Muscle of back (tissue), 11 donors: Measurements from ENCODE around the gene PTPRN2. TPM values are rescaled to one million over a fixed set of nuclear protein-coding genes. Genes with fewer than 3 reads are reported as not detected.

Experiments used
- DNase-seq, 3 donors: peaks; one replicate each; pipeline versions ENCODE4 v3.0.0 to v3.0.0-alpha.2; 2013
- polyA plus RNA-seq, 10 donors: library from polyadenylated mRNA; unstranded; fragments of 120-200 nt; gene quantifications; one replicate each; pipeline ENCODE4 v1.2.1, GENCODE V29; 2013; ENCODE audit not compliant: insufficient read length in 10 of 10

Gene PTPRN2
- polyA plus RNA-seq, 10 donors = 1.8 to 3.1 (median 2.1) TPM

DNA sequence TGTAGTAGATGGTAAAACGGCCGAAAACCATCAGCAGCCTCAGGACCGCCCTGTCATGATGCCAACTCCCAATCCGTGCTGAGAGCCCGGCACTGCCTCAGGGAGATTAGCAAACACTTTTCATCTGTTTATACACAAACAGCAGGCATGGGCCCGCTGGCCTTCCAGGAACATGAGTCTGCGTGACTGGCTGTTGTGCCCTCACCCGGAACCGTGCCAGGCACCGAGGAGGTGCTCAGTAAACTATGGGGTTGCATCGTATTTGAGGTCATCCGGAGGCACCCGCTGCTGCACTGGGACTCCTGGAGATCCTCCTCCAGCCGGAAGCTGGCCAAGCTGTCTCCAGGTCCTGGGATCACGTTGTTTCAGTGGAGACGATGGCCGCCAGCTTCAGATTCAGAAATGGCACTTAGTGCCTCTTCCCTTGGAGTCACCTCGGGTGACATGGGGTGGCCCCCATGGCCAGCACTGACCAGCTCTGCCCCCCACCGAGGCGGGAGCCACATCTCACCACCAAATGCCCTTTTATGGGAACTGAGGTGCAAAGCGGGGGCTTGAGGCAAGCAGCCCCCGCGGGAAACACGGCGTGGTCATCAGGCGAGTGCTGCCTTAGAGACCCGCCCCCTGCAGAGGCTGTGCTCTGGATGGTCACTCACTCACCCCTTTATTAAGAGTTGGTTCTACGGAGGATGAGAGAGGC is 585.9 kb downstream of the PTPRN2 start:
- DNase-seq = no peak

DNA sequence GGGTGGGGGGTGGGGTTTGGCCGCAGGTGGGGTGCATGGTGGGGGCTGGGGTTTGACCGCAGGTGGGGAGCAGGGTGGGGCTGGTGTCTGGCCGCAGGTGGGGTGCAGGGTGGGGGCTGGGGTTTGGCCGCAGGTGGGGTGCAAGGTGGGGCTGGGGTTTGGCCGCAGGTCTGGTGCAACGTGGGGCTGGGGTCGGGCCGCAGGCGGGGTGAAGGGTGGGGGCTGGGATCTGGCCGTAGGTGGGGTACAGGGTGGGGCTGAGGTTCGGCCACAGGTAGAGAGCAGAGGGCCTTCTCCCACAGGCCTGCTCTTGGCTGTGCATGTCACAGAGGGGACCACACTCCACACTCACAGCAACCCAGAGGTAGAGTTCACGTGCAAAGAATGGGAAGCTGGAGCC is 586.6 kb downstream of the PTPRN2 start:
- no peak for DNase-seq

DNA sequence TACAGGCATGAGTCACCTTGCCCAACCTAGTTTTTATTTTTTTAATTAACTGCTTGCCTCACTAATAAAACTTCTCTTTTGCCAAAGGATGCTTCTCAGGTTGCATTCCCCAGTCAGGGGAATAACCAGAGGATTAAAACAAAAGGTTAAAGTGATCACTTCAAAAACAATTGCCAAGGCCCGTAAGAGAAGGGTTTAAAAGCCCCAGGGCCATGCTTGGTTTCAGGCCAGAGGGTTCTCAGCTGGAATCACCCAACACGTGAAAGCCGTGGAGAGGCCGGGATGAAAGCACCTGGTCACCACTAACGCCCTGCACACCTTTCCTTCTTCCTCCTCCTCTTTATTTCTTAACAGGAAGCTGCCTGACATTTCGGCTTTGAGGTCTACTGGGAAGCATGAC is 587.5 kb downstream of the PTPRN2 start:
- no peak for DNase-seq

DNA sequence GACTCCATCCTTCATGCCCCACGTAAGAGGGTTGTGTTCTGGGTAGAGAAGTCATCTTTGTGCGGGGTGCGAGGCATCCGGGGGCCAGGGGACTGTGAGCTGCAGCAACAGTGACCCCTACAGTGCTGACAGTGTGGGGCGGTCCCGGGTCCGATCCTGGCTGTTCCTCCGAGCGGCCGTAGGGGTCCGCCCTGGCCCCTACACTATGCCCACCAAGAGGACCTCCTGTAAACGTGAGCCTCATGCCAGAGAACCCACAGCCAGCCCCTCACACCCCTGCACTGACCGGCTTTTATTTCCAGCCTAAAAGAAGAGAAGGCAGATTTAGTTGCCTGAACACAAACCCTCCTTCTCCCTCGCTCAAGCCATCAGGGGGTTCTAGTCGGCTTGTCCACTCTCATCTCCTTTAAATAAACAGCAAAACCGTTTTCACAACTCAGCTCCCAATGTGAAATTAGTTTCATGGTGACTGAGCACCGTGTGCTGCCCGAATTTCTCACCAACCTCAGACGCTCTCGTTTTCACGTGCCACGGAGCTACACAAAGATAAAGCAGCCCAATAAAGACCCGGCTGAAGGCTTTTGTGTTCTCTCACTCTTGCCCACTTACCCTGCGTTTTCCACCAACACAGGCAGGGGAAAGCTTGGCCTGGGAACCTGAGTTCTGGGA is 588.6 kb downstream of the PTPRN2 start:
- no peak for DNase-seq

GRCh38 chr7:157997471-157997870 is 590.2 kb downstream of the PTPRN2 start:
- no peak for DNase-seq

GRCh38 chr7:157997080-157997440 is 590.6 kb downstream of the PTPRN2 start:
- DNase-seq = no peak

DNA sequence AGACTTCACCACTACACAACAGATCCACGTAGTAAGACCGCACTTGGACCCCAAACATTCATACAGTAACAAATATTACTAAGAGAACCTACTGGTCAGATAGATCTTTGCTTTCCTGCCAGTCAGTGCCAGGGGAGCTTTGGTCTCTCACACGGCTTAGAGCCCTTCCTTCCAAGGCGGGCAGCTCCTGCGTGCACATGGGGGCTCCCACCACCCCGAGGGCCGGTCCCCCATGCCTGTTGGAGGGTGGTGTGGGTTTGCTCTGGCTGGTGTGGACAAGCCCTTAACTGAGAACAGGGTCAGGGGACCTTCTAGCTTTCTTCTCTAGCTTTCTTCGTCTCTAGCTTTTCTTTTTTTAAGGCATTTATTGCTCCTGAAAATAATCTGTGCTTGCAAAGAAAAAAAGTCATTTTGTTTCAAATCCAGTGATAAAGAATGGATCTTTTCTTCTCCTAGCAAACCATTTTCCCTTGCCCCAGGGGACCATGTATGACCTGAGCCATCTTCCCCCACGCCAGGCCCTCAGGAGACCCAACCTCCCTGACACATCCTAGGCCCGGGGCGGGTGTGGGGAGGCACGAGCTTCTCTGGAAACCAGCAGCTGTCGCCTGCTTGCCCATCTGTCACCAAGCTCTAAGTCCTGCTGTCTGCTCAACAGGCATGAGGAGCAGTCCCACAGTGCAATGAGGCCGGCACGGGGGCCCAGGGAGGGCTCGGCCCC is 591.1 kb downstream of the PTPRN2 start:
- no peak for DNase-seq

GRCh38 chr7:157995815-157996214 is 591.8 kb downstream of the PTPRN2 start:
- no peak for DNase-seq

DNA sequence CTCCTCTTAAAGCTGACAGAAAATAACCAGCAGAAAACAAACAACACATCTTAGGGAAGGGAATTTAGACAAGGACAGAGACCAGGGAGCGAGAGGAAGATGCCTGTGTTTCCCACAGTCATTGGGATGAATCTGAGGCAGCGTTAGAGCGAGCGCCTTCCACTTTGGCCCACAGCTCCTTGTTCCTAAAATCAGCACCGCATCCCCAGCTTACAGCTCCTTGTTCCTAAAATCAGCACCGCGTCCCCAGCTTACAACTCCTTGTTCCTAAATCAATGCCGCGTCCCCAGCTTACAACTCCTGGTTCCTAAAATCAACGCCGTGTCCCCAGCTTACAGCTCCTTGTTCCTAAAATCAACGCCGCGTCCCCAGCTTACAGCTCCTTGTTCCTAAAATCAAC is 593.3 kb downstream of the PTPRN2 start:
- no peak for DNase-seq

DNA sequence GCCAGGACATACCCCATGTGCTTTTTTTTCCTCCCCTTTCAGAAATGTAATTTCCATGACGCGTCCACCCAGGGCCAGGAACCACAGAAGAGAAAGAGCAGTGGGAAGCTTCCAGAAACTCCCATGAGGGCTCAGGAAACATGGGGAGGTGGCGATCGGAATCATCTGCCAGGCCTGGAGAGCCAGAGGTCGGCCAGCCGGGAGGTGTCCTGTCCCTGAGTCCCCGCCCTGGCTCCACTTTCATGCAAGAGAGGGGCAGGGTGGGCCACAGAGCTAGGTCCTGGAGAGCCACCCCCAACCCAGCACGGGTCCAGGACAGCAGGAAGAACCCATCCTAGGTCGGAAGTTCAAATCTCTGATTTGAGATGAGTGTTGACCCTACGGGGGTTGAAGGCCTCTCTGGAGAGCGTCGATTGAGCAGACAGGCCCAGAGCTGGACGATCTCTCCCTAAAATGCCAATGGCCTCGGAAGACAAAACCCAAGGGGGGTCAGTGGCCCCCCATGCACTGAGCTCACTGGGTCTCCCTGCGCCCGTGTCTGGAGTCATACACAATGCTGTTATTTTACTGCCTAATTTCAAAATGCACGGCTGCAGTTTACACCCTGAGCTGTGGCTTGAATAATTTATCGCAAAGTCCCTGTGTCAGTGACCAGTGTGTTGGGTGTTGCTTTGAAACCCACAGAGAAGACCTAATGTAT is 594.1 kb downstream of the PTPRN2 start:
- no peak for DNase-seq

DNA sequence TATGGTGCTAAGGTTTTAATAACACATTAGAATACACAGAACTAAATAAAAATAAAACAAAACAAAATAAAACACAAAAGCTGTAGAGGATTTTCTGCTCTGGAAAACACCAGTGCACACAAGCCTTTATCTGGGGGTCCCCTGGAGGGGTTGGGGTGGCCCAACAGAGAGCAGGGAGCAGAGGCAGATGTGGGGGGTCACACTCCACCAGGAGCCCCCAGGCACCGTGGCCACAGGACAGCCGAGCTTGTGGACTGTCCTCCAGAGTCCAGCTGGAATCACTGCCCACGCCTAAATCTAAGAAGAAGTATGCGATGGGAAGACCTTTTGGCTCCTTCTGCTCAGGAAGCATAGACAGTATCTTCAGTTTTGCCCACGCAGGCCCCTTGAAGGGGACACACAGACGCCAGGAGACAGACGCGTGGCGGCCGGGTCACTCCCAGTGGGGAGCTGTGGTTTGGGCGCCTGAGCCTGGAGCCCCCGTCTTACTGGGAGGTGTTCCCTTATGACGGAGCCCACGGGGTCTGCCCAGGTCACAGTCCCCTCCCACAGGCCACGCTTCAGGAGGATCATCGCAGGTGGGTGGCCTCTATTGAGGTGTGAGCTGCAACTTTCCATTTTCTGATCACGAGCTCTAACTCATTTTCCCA is 595.0 kb downstream of the PTPRN2 start:
- no peak for DNase-seq

GRCh38 chr7:157991761-157992160 is 595.9 kb downstream of the PTPRN2 start:
- no peak for DNase-seq

DNA sequence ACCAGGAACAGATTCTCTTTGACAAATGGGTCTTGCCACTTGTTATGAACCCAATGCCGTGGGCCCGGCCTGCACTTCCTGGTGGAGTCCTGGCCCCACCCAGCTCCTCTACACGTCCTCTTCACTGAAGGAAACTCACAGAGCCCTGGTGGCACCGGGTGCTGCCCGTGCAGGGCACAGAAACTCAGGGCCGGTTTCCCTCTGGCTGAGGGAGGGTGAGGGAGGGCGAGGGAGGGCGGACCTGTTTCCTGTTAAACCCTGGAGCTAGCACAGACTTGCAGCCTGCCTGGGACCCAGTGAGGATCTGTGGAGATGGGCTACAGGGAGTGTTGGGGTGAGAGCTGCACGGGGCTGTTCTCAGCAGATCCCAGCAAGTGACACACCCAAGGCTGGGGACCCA is 596.3 kb downstream of the PTPRN2 start:
- DNase-seq = no peak

DNA sequence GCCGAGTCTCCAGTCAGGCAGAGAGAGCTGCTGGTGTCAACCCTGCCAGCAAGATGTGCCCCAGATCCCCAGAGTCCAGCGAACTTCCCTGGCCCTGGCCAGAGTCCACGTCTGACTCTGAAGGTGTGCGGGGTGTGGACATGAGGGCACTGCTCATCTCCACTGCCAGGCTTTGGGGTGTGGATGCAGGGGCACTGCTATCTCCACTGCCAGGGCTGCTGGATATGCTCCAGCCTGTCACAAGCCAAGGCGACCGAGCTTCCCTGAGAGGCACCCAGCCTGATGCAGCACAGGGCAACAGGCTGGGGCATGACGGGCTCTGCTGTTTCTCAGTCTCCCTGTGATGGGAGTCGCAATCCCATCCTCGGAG is 596.8 kb downstream of the PTPRN2 start:
- DNase-seq = no peak

- DNase-seq = no peak
Measured at GRCh38 chr7:157990226-157990880, 597.3 kb downstream of the PTPRN2 start.

DNA sequence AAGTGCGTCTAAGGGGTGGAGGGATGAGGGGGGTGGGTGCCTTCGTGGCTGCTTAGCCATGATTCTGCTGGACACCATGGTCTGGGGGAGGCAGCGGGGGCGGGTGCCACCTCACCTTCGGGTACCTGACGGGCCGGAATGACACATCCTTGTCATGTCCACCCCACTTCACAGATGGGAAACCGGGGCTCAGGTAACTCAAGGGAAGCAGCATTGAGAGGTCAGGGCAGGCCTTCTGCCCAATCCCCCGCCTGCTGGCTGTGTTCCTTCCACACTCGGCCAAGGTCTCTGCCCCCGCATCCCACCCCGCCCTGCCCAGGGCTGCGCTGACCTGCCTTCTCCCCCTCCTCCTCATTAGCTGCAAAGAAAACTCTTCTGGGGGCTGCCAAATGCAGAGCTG is 598.0 kb downstream of the PTPRN2 start:
- DNase-seq = no peak

DNA sequence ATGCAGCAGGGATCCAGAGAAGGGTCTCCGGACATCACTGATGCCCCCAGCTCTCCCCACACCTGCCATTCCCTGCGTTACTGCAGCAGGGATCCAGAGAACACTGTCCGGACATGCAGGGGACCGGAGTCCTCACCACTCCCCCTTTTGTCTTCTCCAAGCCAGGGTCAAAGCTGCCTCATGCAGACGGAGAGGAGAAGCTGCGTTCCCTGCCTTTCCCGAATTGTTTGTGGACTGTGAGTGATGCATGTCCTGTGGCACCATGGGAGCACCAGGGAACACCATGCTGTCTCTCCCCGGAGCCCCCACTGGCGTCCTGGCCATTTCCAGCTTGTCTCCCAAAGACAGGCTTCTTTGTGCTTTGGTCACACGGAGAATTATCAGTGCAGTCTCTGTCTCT is 599.7 kb downstream of the PTPRN2 start:
- no peak for DNase-seq

- no peak for DNase-seq
Measured at GRCh38 chr7:157986051-157986450, 601.6 kb downstream of the PTPRN2 start.

GRCh38 chr7:157985636-157986035 is 602.0 kb downstream of the PTPRN2 start:
- no peak for DNase-seq

DNA sequence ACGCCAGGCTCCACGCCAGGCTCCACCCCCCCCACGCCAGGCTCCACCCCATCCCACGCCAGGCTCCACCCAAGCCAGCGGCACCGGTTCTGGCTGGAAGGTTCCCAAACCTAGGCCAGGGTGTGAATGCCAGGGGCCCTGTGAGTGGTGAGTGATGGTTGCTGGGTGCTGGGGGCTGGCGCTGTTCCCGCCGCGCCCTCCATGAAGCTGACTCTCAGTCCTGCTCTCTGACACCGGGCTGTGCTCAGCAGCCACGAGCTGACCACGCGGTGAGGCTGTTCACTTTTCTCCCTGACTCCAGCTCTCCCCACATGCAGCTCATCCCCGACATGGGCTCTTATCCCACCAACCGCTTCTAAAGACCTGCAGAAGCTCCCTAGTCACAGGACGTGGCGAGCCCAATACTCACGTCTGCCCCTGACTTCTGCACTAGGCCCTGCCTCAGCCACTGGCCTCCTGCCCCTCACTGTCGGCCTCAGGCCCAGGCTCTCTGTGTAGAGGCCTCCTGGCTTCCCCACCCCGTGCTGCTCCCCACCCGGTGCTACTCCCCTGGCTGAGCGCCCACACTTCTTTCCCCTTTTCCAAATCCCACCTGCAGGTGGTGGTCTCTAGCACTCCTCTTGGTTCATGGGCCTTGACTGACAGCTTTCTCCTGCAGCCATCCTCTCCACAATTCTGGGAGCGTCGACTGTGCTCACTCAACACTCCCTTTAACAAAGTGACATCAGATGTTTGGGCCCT is 603.0 kb downstream of the PTPRN2 start:
- no peak for DNase-seq
